HL-60 (cell line): ENCODE data around the gene CDH22.

Experiments used
- CTCF ChIP-seq: IDR thresholded peaks from one replicate; pipeline ENCODE4 v1.5.1; 2011; ENCODE audit warnings: low read length, control low read depth, inconsistent platforms; ENCODE audit not compliant: insufficient read depth
- GABPA ChIP-seq: IDR thresholded peaks from 2 replicates; pipeline ENCODE4 v1.6.1; 2012; ENCODE audit warnings: low read depth

- TF ChIP-seq CTCF = no peak
- no peak for TF ChIP-seq GABPA
Measured at GRCh38 chr20:46277602-46278001, 30.7 kb downstream of the CDH22 start.
